Transverse colon (tissue), 4 donors: ENCODE results near the gene COG2. TPM values are rescaled to one million over a fixed set of nuclear protein-coding genes. Genes with fewer than 3 reads are reported as not detected.

ENCODE experiments used
- DNase-seq: peaks from one replicate; pipeline ENCODE4 v3.0.0-alpha.2; 2019
- H3K27ac ChIP-seq, 4 donors: fragments of 200-600 bp; sonication (generic); 2 replicates each; pipeline ENCODE4 v1.5.1; 2016 to 2018; ENCODE audit warnings: inconsistent platforms in 4 of 4
- H3K27me3 ChIP-seq: fragments of 200-600 bp; sonication (generic); 2 replicates; pipeline ENCODE4 v1.5.1; 2017; ENCODE audit warnings: inconsistent platforms
- H3K36me3 ChIP-seq, 4 donors: fragments of 200-600 bp; sonication (generic); 2 replicates each; pipeline ENCODE4 v1.5.1; 2017 to 2019; ENCODE audit warnings: inconsistent platforms in 4 of 4
- H3K4me1 ChIP-seq, 4 donors: fragments of 200-600 bp; sonication (generic); 2 replicates each; pipeline ENCODE4 v1.5.1; 2017 to 2020; ENCODE audit warnings: inconsistent platforms in 4 of 4
- H3K4me3 ChIP-seq, 4 donors: fragments of 200-600 bp; sonication (generic); 1 replicate in 1 of 4; 2 replicates in 3 of 4; pipeline versions ENCODE4 v1.5.1 to v1.6.1; 2017 to 2019; ENCODE audit warnings: inconsistent platforms in 4 of 4
- H3K9me3 ChIP-seq, 2 donors: fragments of 200-600 bp; sonication (generic); 2 replicates each; pipeline ENCODE4 v1.5.1; 2017 to 2019; ENCODE audit warnings: inconsistent platforms in 2 of 2
- EP300 ChIP-seq: sonication (generic); formaldehyde crosslinking; IDR thresholded peaks from one replicate; pipeline ENCODE4 v1.6.1; 2017; ENCODE audit warnings: antibody characterized with exemption, low read depth
- POLR2A ChIP-seq: fragments of 450-650 bp; IDR thresholded peaks from one replicate; pipeline ENCODE4 v1.6.1; 2016; ENCODE audit warnings: antibody characterized with exemption, mild to moderate bottlenecking, moderate library complexity
- POLR2AphosphoS5 ChIP-seq, 3 donors: sonication (generic); formaldehyde crosslinking; IDR thresholded peaks; one replicate each; pipeline ENCODE4 v1.6.1; 2016; ENCODE audit warnings: antibody characterized with exemption in 3 of 3
- WGBS, 2 donors: methylation state at CpG; one replicate each; pipeline ENCODE4 v1.1.5; 2018; ENCODE audit warnings: low coverage in 1 of 2; 5-methylcytosine and 5-hydroxymethylcytosine counted together
- in situ Hi-C, 4 donors: fragments of 200-750 bp; cut with MboI; loops; one replicate each; pipeline versions ENCODE4 v1.15.0 to v1.15.1; 2017; ENCODE audit warnings: low sequenced_read_pairs in 3 of 4, low pct_ligation_motif_present in 1 of 4, low pct_unique_long_range_greater_than_20kb in 1 of 4
- intact Hi-C: fragments of 100-400 bp; cut with DNase I; formaldehyde crosslinking; loops from one replicate; pipeline ENCODE4 v1.15.1; 2023; ENCODE audit warnings: low total_unique reads
- total RNA-seq, 4 donors: library from RNA; depleted of rRNA; stranded (reverse); fragments of >200 nt; gene quantifications; one replicate each; pipeline ENCODE4 v1.1.0, GENCODE V29; 2016
- TF ChIP-seq, protein P1 (sequence below), 5 experiments: fragments of 200-600 bp in 3 of 5; fragments of 450-650 bp in 2 of 5; sonication (generic) in 3 of 5; IDR thresholded peaks; 1 replicate in 2 of 5; 2 replicates in 3 of 5; pipeline ENCODE4 v1.5.1; 2016 to 2017; ENCODE audit warnings: antibody characterized with exemption in 5 of 5, inconsistent platforms in 3 of 5, mild to moderate bottlenecking in 2 of 5, moderate library complexity in 1 of 5

Gene COG2
- total RNA-seq, 4 donors from 2014 or later = 14.3 to 43.3 (median 29.2) TPM

DNA sequence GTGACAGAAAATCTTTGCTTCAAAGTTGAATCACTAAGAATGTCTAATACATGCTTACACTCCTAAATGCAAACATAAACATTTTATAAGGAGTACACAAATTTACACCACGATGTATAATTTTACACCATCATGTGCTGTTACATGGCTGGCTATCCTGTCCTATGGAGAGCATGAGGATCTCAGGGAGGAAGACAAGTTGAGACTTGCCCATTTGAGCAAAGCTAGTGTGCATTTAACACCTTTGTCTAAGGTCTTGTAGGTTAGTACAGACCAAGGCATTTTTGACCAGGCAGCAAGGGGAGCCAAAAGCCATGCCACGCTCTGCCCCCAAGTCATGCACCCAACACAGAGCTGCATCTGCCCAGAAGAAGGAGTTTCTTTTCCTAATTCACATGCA lies 14.5 kb upstream of the COG2 start:
- Histone ChIP-seq H3K4me3 (no peak overlapping the region), H3K27me3 (no peaks in the 10 kb centered on the region), H3K9me3 (no peaks in the 10 kb centered on the region), H3K36me3 (no peaks in the 10 kb centered on the region), H3K4me1 (no peaks in the 10 kb centered on the region), H3K27ac (no peak overlapping the region)
- TF ChIP-seq EP300 = no peak
- no peak for TF ChIP-seq POLR2A
- TF ChIP-seq, protein P1, sequence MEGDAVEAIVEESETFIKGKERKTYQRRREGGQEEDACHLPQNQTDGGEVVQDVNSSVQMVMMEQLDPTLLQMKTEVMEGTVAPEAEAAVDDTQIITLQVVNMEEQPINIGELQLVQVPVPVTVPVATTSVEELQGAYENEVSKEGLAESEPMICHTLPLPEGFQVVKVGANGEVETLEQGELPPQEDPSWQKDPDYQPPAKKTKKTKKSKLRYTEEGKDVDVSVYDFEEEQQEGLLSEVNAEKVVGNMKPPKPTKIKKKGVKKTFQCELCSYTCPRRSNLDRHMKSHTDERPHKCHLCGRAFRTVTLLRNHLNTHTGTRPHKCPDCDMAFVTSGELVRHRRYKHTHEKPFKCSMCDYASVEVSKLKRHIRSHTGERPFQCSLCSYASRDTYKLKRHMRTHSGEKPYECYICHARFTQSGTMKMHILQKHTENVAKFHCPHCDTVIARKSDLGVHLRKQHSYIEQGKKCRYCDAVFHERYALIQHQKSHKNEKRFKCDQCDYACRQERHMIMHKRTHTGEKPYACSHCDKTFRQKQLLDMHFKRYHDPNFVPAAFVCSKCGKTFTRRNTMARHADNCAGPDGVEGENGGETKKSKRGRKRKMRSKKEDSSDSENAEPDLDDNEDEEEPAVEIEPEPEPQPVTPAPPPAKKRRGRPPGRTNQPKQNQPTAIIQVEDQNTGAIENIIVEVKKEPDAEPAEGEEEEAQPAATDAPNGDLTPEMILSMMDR (IDR thresholded peaks at IDR 0.05) = no peak
- TF ChIP-seq POLR2AphosphoS5 (IDR thresholded peaks at IDR 0.05) = no peak
- in situ Hi-C loops = no loop called here
- 77 to 86% methylated on average over 1 to 2 of the region's 2 CpGs for WGBS, 2 donors
- intact Hi-C loops = no loop called here
- no peak for DNase-seq

GRCh38 chr1:230629511-230629910 lies 12.8 kb upstream of the COG2 start:
- no peak for TF ChIP-seq EP300
- no peak for TF ChIP-seq POLR2AphosphoS5 (IDR thresholded peaks at IDR 0.05)
- TF ChIP-seq POLR2A = no peak
- TF ChIP-seq, protein P1 (IDR thresholded peaks at IDR 0.05) = no peak
- in situ Hi-C loops (no loop called here), intact Hi-C loops (no loop called here)
- H3K27ac ChIP-seq = no peak overlapping the region
- H3K4me1 ChIP-seq = no peaks in the 10 kb centered on the region
- H3K9me3 ChIP-seq = no peaks in the 10 kb centered on the region
- H3K4me3 ChIP-seq = no peak overlapping the region
- H3K36me3 ChIP-seq = no peaks in the 10 kb centered on the region
- no peaks in the 10 kb centered on the region for H3K27me3 ChIP-seq
- no peak for DNase-seq

DNA sequence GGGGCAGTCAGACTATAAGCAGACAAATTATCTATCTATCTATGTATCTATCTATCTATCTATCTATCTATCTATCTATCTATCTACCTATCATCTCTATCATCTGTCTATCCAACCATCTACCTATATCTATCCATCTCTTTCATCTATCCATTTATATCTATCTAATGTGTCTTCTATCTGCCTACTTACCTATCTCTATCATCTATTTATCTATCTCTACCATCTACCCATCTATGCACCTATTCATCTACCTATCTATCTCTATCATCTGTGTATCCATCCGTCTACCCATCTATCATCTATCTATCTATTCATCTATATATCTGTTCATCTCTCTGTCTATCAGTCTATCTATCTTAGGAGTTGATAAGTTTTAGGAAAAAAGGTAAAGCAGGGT lies 10.8 kb upstream of the COG2 start:
- H3K4me3 ChIP-seq = no peak overlapping the region
- 45 to 87% methylated on average over 1 of the region's 1 CpG for WGBS, 2 donors
- H3K27me3 ChIP-seq = no peaks in the 10 kb centered on the region
- no peak for TF ChIP-seq POLR2A
- TF ChIP-seq, protein P1 (IDR thresholded peaks at IDR 0.05) = no peak
- TF ChIP-seq EP300 = no peak
- TF ChIP-seq POLR2AphosphoS5 (IDR thresholded peaks at IDR 0.05) = no peak
- H3K9me3 ChIP-seq = no peaks in the 10 kb centered on the region
- intact Hi-C loops = no loop called here
- in situ Hi-C loops = no loop called here
- DNase-seq = no peak
- H3K4me1 ChIP-seq = no peaks in the 10 kb centered on the region
- no peaks in the 10 kb centered on the region for H3K36me3 ChIP-seq
- H3K27ac ChIP-seq = no peak overlapping the region

DNA sequence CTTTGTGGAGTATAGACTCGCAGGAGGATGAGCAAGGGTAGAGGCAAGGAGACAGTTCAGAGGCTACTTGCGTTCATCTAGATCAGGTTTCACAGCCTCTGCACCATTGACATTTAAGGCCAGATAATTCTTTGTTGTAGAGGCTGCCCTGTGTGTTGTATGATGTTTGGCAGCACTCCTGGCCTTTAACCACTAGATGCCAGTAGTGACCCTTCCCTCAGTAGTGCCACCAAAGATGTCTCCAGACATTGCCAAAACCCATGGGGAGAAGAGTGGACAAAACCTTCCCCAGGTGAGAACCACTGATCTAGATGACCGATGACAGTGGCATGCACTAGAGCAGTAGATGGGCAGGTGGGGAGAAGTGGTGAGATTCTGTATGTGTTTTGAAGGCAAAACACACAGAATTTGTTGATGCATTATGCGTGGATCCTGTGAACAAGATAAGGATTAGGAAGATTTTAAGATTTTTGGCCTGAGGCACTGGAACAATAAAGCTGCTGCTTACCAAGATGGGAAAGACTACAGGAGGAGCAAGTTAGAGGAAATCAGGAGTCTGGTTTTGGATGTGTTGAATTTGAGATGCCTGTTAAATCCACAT lies 9.9 kb upstream of the COG2 start:
- Histone ChIP-seq H3K27me3 (no peaks in the 10 kb centered on the region), H3K36me3 (no peaks in the 10 kb centered on the region), H3K9me3 (no peaks in the 10 kb centered on the region), H3K27ac (no peak overlapping the region), H3K4me3 (no peak overlapping the region), H3K4me1 (no peaks in the 10 kb centered on the region)
- in situ Hi-C loops (no loop called here), intact Hi-C loops (no loop called here)
- TF ChIP-seq POLR2A (no peak), EP300 (no peak), POLR2AphosphoS5 (IDR thresholded peaks at IDR 0.05) (no peak)
- TF ChIP-seq, protein P1 (IDR thresholded peaks at IDR 0.05) = peak; percentile 33 to 50 (median 40)
- WGBS, 2 donors = 45 to 74% methylated on average over 4 of the region's 4 CpGs
- peak; percentile 22 for DNase-seq
